ENCODE results near the gene TXNDC11.

TXNDC11 gene

GRCh38 chr16:11649276-11649675 is 93.4 kb downstream of the TXNDC11 start:
- no peak for DNase-seq

- no peak for DNase-seq
Measured at GRCh38 chr16:11642765-11643116, 99.9 kb downstream of the TXNDC11 start.

GRCh38 chr16:11640987-11641817 is 101.5 kb downstream of the TXNDC11 start:
- DNase-seq, result peak; percentile 54

- peak; percentile 39 for DNase-seq
Measured at GRCh38 chr16:11639925-11640899, 102.4 kb downstream of the TXNDC11 start.

- no peak for DNase-seq
Measured at GRCh38 chr16:11639008-11639562, 103.6 kb downstream of the TXNDC11 start.

- no peak for DNase-seq
Measured at GRCh38 chr16:11638140-11638539, 104.5 kb downstream of the TXNDC11 start.

- DNase-seq, result no peak
Measured at GRCh38 chr16:11637320-11637719, 105.3 kb downstream of the TXNDC11 start.

- DNase-seq, result peak; percentile 81
Measured at GRCh38 chr16:11636172-11636721, 106.4 kb downstream of the TXNDC11 start.

- no peak for DNase-seq
Measured at GRCh38 chr16:11635679-11636171, 106.9 kb downstream of the TXNDC11 start.

- no peak for DNase-seq
Measured at GRCh38 chr16:11635113-11635652, 107.5 kb downstream of the TXNDC11 start.

GRCh38 chr16:11634312-11634711 is 108.3 kb downstream of the TXNDC11 start:
- no peak for DNase-seq

GRCh38 chr16:11633113-11633512 is 109.5 kb downstream of the TXNDC11 start:
- DNase-seq, result no peak

GRCh38 chr16:11632455-11632939 is 110.2 kb downstream of the TXNDC11 start:
- DNase-seq, result no peak

- DNase-seq, result no peak
Measured at GRCh38 chr16:11631214-11631613, 111.4 kb downstream of the TXNDC11 start.

GRCh38 chr16:11630768-11631056 is 111.9 kb downstream of the TXNDC11 start:
- no peak for DNase-seq

- DNase-seq, result no peak
Measured at GRCh38 chr16:11630046-11630767, 112.5 kb downstream of the TXNDC11 start.
